GM19023 (cell line): ENCODE results near the gene HCN4.

Experiments used
- ATAC-seq: cut with Tn5 transposase; IDR thresholded peaks from one replicate; pipeline ENCODE4 v1.9.1; 2021; ENCODE audit warnings: mild to moderate bottlenecking, moderate library complexity; ENCODE audit not compliant: unreplicated experiment

The HCN4 gene

GRCh38 chr15:73346735-73347312 lies 21.9 kb downstream of the HCN4 start:
- no peak for ATAC-seq

DNA sequence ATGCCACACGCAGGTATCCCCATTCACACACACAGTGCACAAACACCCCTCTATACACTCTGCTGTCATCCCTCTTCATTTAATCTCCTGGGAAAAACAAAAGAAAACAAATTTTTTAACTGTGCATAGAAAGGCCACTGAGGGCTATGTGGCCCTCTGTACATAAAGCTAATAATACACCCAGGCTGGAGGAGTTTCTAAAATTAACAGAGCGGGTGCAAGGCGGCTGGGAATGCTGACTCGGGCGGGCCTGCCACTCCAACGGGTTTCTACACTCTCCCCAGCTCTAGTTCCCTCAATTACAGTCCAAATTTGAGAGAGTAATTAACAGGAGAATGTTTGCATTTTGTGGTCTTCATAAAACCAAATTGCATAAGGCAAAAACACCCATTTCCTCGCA lies 23.1 kb downstream of the HCN4 start:
- ATAC-seq, result no peak

- no peak for ATAC-seq
Observed at GRCh38 chr15:73344056-73344455, 24.7 kb downstream of the HCN4 start.

GRCh38 chr15:73341886-73342600 lies 26.7 kb downstream of the HCN4 start:
- ATAC-seq, result no peak

- no peak for ATAC-seq
Observed at GRCh38 chr15:73340502-73341192, 28.1 kb downstream of the HCN4 start.

DNA sequence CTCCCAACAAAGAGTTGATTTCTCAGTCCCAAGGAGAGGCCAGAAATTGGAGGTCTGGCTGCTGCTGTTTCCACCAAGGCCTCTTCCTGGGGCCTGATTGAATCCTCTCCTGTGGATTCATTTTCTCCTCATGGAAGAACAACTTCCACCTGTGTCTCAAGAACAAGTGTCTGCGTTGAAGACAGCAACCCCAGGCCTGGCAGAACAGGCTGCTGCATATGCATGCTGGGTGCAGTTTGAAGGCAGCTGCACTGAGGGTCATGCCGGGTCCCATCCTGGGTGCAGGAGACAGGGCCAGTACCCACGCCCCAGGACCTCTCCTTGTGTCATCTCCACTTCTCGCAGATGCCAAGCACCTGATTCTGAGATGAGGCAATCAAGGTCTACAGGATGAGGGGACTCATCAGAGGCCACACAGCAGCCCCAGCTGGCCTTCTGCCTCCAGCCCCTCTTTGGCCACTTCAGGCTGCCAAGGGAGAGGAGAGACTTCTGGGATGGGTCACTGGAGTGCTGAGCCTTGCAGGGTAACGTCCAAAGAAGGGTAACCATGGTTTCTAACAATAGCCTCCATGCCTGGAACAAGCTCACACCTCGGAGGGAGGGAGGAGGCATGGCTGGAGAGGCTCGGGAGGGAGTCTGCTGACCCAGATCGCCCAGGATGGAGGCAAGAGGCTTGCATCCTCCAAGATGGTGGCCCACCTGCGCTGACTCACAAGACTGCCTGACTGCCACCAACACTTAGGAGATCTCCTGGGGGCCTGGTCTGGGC lies 30.0 kb downstream of the HCN4 start:
- ATAC-seq, result no peak

DNA sequence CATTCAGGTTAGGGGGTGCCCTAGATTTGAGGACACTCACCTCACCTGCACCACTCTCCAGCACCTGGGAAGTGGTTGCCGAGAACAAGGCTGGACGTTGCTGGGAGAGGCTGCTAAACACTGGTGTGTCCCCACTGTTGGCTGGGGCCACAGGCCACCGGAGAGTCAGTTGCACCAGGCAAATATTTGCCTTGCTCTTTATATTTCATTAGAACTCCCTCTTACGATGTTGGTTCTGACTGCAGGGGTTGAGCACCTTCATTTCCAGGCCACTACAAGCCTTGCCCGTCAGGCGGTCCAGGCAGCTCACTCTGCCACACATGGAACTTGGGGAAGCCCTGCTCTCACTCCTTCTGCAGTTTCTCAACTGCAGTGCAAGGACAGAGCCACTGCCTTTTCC lies 30.7 kb downstream of the HCN4 start:
- ATAC-seq, result no peak

DNA sequence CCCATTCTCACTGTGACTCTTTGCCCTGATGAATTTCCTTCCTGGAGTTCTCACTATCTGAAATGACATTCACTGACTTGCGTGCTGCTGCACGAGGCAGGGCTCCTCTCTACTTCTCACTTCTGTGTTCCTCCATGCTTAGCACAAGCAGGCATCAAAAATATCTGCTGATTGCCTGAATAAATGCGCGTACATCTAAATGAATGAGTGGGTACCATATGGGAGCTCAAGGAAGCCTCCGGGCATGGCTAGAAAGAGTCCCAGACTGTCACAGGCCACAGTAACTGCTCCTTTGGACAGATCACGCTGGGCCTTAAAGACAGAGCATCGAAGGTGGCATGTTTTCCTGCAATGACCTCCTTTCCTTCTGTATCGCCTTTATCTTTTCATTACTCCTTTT lies 31.6 kb downstream of the HCN4 start:
- ATAC-seq, result no peak

DNA sequence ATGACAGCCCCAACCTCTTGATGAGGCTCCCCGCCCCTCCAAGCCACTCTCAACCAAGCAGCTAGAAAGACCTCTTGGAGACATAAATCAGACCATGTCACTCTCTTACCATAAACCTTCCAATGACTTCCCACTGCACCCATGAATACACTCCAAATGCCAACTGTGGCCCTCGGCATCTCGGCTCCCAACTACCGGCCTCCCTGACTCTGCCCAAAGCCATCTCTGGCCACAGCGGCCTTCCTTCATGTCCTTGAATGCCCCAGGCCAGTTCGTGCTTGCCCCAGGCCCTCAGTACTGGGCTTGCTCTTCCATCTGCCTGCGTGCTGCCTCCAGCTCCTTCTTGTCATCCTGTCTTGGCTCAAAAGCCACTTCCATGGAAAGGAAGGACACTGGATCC lies 32.0 kb downstream of the HCN4 start:
- no peak for ATAC-seq

- no peak for ATAC-seq
Observed at GRCh38 chr15:73335471-73335870, 33.3 kb downstream of the HCN4 start.

- no peak for ATAC-seq
Observed at GRCh38 chr15:73335026-73335425, 33.7 kb downstream of the HCN4 start.

- no peak for ATAC-seq
Observed at GRCh38 chr15:73334086-73334485, 34.7 kb downstream of the HCN4 start.

DNA sequence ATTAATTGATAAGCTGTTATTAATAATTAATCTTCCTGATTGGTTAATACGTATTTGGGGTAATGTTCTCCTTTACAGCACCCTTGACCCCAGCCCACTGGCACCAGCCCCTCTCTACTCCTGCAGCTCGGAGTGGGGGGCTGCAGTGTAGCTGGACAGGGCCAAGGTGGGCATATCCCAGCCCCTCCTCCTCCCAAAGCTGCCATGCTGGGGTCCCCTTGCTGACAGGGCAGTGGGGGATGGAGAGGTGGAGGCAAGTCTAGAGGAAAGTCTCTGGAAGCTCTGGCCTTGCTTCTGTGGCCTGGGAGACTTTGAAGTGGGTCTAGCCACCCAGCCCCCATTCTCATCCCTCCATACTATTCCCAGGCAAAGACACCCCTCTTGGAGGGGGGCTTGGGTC lies 35.8 kb downstream of the HCN4 start:
- no peak for ATAC-seq

DNA sequence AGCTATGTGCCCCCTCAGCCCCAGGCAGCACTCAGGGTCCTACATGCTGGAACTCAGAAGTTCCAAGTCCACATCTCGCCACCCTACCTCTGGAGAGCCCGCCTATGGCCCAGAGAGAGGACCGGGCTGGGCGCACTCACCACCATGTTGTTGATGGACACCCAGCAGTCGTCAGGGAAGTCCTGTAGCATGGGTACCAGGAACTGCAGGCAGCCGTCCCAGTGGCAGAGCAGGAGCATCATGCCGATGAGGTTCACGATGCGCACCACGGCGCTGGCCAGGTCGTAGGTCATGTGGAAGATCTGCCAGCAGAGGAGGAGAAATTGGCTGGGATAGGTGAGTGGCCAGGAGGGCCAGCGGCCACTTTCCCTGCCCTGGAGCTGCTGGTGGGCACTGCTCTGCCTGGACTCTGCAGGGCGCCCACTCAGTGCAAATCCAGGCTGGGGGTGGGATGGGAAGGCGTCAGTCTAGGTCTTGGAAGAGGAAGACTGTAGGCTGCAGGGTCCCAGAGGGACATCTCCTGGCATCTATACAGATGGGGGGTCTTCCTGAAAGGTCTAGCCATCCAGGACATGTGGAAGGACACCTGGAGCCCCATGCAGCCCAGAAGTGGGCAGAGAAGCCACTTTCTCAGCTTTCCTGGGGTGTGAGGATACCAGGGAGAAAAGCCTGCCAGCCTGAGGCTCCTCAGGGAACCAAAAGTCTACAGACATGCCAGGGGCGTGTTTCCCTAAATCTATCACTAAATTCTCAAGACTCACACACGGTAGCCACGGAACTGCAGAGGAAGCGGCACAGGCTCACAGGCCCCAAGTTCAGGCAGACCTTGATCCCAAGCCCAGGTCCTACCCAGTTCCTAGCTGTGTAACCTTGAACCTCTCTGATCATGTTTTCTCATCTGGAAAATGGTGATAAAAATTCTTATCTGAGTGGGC lies 36.5 kb downstream of the HCN4 start:
- no peak for ATAC-seq

GRCh38 chr15:73331501-73331900 lies 37.3 kb downstream of the HCN4 start:
- ATAC-seq, result no peak

DNA sequence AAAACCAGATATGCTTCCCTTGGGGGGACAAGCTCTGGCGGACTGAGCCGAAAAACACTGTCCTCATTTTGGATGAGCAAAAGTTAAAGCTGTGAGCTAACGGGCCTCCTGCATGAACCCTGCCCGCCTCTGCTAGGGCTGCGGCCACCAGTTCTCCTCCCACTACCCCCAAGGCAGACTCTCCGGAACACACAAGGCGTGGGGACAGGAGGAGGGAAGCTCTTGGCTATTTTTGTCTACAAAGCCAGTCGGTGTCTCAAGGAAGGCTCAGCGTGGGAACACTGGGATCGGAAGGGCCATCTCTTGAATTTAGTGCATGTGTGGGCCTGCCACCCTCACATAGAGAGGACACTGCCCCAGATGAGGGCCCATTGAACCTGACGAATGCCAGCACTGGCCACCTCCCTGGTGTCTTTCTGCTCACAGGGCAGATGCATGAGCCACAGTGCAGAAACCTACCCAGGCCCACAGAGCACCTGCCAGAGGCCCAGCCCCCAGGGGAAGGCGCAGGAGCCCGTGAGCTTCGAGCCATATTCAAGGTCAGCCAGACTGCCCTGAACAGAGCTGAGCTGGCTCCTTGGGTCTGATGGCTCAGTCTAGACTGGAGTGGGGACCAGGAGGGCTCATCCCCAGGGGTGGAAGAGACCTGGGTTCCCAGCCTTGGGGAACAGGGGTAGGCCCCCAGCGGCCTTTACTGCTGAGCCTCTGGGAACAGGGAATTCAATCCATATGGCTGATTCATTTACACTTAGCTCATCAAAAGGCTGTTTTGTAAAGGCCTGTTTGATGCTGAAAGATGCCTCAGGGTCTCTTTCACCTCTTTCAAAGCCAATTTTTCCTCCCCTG lies 38.3 kb downstream of the HCN4 start:
- no peak for ATAC-seq

DNA sequence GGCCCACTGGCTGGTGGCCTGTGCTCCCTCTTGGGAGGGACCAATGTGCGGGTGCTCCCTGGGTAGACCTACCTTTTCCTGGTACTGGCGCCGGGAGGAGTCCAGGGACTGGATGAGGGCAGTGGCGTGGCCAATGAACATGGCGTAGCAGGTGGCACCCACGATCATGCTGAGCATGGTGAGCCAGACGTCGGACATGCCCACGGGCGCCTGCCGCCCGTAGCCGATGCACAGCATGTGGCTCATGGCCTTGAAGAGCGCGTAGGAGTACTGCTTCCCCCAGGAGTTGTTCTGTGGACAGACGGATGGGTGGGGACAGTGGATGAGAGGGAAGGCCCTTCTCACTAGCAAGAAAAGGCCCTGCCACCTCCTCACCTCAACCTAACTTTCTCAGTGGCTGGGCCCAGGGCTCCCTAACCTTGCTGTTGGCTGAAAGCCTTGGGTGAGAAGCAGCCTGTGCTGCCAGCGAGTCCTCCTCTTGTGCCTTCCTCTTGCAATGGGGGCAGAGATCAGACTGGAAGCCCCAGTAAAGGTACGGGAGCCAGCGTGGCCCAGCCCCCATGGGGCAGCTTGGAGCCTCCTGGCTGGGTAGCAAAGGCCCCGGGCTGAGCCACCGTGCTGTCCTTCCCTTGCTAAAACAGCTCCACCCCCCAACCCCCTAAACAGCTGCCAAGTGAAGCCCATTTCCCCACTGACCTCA lies 39.1 kb downstream of the HCN4 start:
- no peak for ATAC-seq

DNA sequence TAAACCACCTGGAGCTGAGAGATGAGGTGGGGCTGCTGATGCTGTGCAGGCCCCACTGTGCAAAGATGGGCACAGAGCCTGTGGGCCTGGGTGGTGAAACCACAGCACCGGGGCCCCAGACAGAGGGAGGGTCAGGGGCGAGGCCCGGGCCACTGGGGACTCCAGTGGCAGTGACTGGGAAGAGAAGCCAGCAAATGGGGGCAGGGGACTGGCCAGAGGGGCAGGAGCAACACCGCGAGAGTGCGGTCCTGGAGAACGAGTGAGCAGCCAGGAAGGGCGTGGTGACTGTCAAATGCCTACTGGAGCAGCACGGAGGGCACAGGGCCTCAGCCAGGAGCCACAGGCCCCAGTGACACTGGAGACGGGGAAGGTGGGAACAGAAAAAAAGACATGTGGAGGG lies 39.8 kb downstream of the HCN4 start:
- no peak for ATAC-seq
